Measurements from ENCODE around the gene RADIL.

Gene RADIL

GRCh38 chr7:4841007-4841784, 42.3 kb downstream of the RADIL start:
- Histone ChIP-seq H3K4me2 (ENCODE audit: low read length) (no peak overlapping the region), H3K79me2 (ENCODE audit: low read length) (no peaks in the 10 kb centered on the region), H3K27ac (ENCODE audit: low read length) (no peak overlapping the region), H3K4me3 (ENCODE audit: low read length) (no peak overlapping the region), H4K20me1 (ENCODE audit: insufficient read depth, low read length) (no peaks in the 10 kb centered on the region), H3K9me3 (ENCODE audit: insufficient read depth, low read length) (no peaks in the 10 kb centered on the region), H3K9ac (ENCODE audit: low read length) (no peak overlapping the region), H3K4me1 (ENCODE audit: low read length) (no peaks in the 10 kb centered on the region), H3K36me3 (replicated peaks; ENCODE audit: low read depth, low read length) (no peaks in the 10 kb centered on the region), H2AFZ (ENCODE audit: low read depth, low read length) (no peak overlapping the region), H3K27me3 (ENCODE audit: low read depth, low read length) (no peaks in the 10 kb centered on the region)
- no peak for TF ChIP-seq EZH2phosphoT487 (IDR thresholded peaks at IDR 0.05; ENCODE audit: low read depth)
- TF ChIP-seq CTCF (IDR thresholded peaks at IDR 0.05; ENCODE audit: low read depth, low read length), result no peak

- Histone ChIP-seq H3K9me3 (ENCODE audit: insufficient read depth, low read length) (no peaks in the 10 kb centered on the region), H3K27ac (ENCODE audit: low read length) (no peak overlapping the region), H3K9ac (ENCODE audit: low read length) (no peak overlapping the region), H3K79me2 (ENCODE audit: low read length) (no peaks in the 10 kb centered on the region), H4K20me1 (ENCODE audit: insufficient read depth, low read length) (no peaks in the 10 kb centered on the region), H3K36me3 (replicated peaks; ENCODE audit: low read depth, low read length) (no peaks in the 10 kb centered on the region), H3K27me3 (ENCODE audit: low read depth, low read length) (no peaks in the 10 kb centered on the region), H3K4me2 (ENCODE audit: low read length) (no peak overlapping the region), H3K4me3 (ENCODE audit: low read length) (no peak overlapping the region), H2AFZ (ENCODE audit: low read depth, low read length) (no peak overlapping the region), H3K4me1 (ENCODE audit: low read length) (no peaks in the 10 kb centered on the region)
- TF ChIP-seq EZH2phosphoT487 (IDR thresholded peaks at IDR 0.05; ENCODE audit: low read depth) (no peak), CTCF (IDR thresholded peaks at IDR 0.05; ENCODE audit: low read depth, low read length) (no peak)
Measured at GRCh38 chr7:4840079-4840501, 43.4 kb downstream of the RADIL start.

- H3K27ac ChIP-seq (ENCODE audit: low read length), result no peak overlapping the region
- peak overlapping the region; percentile 24 for H3K4me3 ChIP-seq (ENCODE audit: low read length)
- H3K4me2 ChIP-seq (ENCODE audit: low read length), result peak overlapping the region; percentile 26; the same call in 1 of the 2 replicates
- no peaks in the 10 kb centered on the region for H3K79me2 ChIP-seq (ENCODE audit: low read length)
- TF ChIP-seq CTCF (IDR thresholded peaks at IDR 0.05; ENCODE audit: low read depth, low read length) (no peak), EZH2phosphoT487 (IDR thresholded peaks at IDR 0.05; ENCODE audit: low read depth) (no peak)
- no peaks in the 10 kb centered on the region for H3K4me1 ChIP-seq (ENCODE audit: low read length)
- no peaks in the 10 kb centered on the region for H4K20me1 ChIP-seq (ENCODE audit: insufficient read depth, low read length)
- H3K36me3 ChIP-seq (replicated peaks; ENCODE audit: low read depth, low read length), result no peaks in the 10 kb centered on the region
- H3K27me3 ChIP-seq (ENCODE audit: low read depth, low read length), result no peaks in the 10 kb centered on the region
- no peaks in the 10 kb centered on the region for H3K9me3 ChIP-seq (ENCODE audit: insufficient read depth, low read length)
- H3K9ac ChIP-seq (ENCODE audit: low read length), result no peak overlapping the region
- H2AFZ ChIP-seq (ENCODE audit: low read depth, low read length), result no peak overlapping the region
Measured at GRCh38 chr7:4838626-4839334, 44.7 kb downstream of the RADIL start.

- Histone ChIP-seq H3K4me1 (ENCODE audit: low read length) (no peaks in the 10 kb centered on the region), H3K4me3 (ENCODE audit: low read length) (no peak overlapping the region), H4K20me1 (ENCODE audit: insufficient read depth, low read length) (no peaks in the 10 kb centered on the region), H2AFZ (ENCODE audit: low read depth, low read length) (no peak overlapping the region), H3K79me2 (ENCODE audit: low read length) (no peaks in the 10 kb centered on the region), H3K4me2 (ENCODE audit: low read length) (no peak overlapping the region), H3K9me3 (ENCODE audit: insufficient read depth, low read length) (no peaks in the 10 kb centered on the region), H3K36me3 (replicated peaks; ENCODE audit: low read depth, low read length) (no peaks in the 10 kb centered on the region), H3K27me3 (ENCODE audit: low read depth, low read length) (no peaks in the 10 kb centered on the region), H3K27ac (ENCODE audit: low read length) (no peak overlapping the region), H3K9ac (ENCODE audit: low read length) (no peak overlapping the region)
- TF ChIP-seq EZH2phosphoT487 (IDR thresholded peaks at IDR 0.05; ENCODE audit: low read depth) (no peak), CTCF (IDR thresholded peaks at IDR 0.05; ENCODE audit: low read depth, low read length) (no peak)
Measured at GRCh38 chr7:4837803-4838625, 45.5 kb downstream of the RADIL start.

All from OCI-LY3 (cell line).